GM19452 (cell line): ENCODE results near the gene GPX2.

Experiments
- ATAC-seq: cut with Tn5 transposase; IDR thresholded peaks from one replicate; pipeline ENCODE4 v1.9.1; 2021; ENCODE audit not compliant: unreplicated experiment

GPX2 gene

GRCh38 chr14:64940336-64940910 is 2.1 kb downstream of the GPX2 start:
- no peak for ATAC-seq

- ATAC-seq: no peak
Observed at GRCh38 chr14:64939817-64940190, 2.7 kb downstream of the GPX2 start.

- no peak for ATAC-seq
Observed at GRCh38 chr14:64938972-64939816, 3.4 kb downstream of the GPX2 start.

GRCh38 chr14:64937821-64938193 is 4.7 kb downstream of the GPX2 start:
- ATAC-seq: no peak

- ATAC-seq: no peak
Observed at GRCh38 chr14:64937171-64937820, 5.2 kb downstream of the GPX2 start.

- no peak for ATAC-seq
Observed at GRCh38 chr14:64935508-64935907, 7.0 kb downstream of the GPX2 start.

- ATAC-seq: no peak
Observed at GRCh38 chr14:64934338-64934929, 8.1 kb downstream of the GPX2 start.

- no peak for ATAC-seq
Observed at GRCh38 chr14:64932231-64932630, 10.3 kb downstream of the GPX2 start.

GRCh38 chr14:64931123-64931522 is 11.4 kb downstream of the GPX2 start:
- ATAC-seq: no peak

GRCh38 chr14:64930085-64930843 is 12.3 kb downstream of the GPX2 start:
- ATAC-seq: no peak

- no peak for ATAC-seq
Observed at GRCh38 chr14:64929014-64929359, 13.6 kb downstream of the GPX2 start.

- peak; percentile 88 for ATAC-seq
Observed at GRCh38 chr14:64928239-64929013, 14.1 kb downstream of the GPX2 start.

- ATAC-seq: no peak
Observed at GRCh38 chr14:64927031-64927430, 15.5 kb downstream of the GPX2 start.

GRCh38 chr14:64926398-64926995 is 16.0 kb downstream of the GPX2 start:
- no peak for ATAC-seq

GRCh38 chr14:64923015-64923414 is 19.5 kb downstream of the GPX2 start:
- ATAC-seq: no peak

- ATAC-seq: no peak
Observed at GRCh38 chr14:64920465-64920864, 22.1 kb downstream of the GPX2 start.

- ATAC-seq: no peak
Observed at GRCh38 chr14:64919618-64920017, 22.9 kb downstream of the GPX2 start.

- no peak for ATAC-seq
Observed at GRCh38 chr14:64919215-64919614, 23.3 kb downstream of the GPX2 start.

- ATAC-seq: no peak
Observed at GRCh38 chr14:64918216-64918615, 24.3 kb downstream of the GPX2 start.

- ATAC-seq: no peak
Observed at GRCh38 chr14:64915797-64916196, 26.7 kb downstream of the GPX2 start.
